GM21360 (cell line): ENCODE results near the gene CDH4.

ENCODE experiments used
- ATAC-seq: cut with Tn5 transposase; IDR thresholded peaks from one replicate; pipeline ENCODE4 v1.9.1; 2021; ENCODE audit warnings: mild to moderate bottlenecking, moderate library complexity; ENCODE audit not compliant: unreplicated experiment

CDH4 gene

DNA sequence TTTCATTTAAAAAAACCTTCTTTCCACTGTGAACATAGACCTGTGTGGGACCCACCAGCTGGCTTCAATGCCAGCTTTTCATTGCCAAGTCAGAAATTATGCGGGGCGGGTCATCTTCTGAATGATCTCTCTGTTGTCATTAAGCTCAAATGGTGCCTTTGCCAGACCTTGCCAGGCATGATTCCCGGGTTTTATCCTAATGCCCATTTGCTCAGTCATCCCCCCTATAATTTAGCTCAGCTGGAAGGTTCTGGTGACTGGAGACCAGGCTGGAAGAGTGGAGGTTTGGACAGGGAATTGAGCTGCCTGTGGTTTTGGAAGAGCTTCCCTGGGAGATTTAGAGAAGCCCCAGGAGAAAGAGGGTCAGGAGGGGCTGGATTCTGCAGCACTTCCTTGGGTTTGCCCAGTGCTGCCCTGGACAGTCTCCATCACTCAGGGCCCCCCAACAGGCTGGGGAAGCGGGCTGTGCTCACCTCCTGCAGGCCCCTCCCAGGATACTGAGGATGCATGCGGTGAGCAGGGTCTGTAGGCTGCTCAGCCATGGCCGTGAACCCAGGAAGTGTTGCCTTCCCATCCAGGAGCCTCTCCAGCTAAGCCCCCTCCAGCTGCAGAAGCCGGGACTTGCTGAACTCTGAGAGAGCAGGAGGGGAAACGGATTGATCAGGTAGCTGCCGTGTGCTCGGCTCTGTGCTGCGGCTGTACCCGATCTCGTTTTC, 273.0 kb downstream of the CDH4 start:
- no peak for ATAC-seq

DNA sequence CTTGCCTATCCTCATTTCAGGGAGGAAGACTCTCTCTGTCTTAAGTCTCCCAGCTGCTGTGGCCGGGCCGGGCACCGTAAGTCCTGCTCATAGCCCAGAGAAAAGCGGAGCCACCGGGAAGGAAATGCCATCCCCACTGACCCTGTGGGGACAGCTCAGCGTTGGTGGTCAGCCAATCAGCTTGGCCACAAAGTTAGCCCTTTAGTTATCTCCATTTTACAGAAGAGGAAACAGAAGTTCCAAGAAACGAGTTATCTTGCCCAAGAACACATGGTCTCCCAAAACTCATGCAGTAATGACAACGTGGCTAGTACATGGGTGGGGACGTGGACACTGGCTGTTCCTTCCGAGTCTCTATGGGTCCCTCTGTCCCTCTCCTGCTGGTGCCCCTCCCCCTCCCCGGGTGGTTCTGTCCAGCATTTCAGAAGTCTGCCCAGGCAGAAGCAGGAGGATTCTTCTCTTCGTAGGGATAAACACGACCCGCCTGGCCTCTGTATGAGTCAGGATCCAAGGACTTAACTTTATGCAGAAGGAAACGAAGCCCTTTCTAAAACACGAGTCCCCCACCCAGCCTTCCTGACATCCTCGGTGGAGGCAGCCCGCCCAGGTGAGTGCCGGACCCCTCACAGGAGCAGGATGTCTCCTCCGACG, 273.8 kb downstream of the CDH4 start:
- no peak for ATAC-seq

DNA sequence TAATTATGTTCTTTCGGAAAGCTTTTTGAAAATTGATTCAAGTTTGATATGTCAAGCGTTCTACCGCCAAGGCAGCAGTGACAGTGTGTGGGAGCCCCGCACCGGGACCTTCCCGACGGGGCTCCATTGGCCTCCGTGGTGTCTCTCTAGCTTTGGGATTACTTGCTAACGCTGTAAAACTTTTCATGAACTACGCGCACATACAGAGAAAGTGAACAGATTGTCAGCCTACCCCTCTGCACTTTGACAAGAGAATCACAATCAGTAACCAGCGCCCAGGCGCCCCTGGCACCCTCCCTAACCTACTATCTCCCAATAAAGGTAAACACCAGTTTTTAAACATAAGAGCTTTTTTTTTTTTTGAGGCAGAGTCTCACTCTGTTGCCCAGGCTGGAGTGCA, 274.8 kb downstream of the CDH4 start:
- no peak for ATAC-seq

DNA sequence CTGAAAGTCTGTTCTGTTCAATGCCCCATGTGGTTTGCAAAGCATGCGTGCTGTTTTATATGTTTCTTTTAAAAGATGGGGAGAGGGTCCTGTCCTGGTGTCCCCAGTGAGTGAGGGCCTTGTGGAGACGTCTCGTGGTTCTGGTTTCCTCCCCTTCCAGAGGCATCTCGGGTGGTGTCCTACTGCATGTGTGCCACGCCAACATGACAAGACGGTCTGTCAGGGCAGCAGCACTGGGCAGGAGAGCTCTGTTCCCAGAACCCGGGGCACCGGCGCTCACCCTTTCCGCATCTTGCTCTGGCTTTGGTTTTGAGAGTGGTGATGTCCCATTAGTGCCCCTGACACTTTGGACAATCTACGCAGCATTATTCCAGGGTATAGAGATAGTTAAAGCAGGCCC, 275.6 kb downstream of the CDH4 start:
- no peak for ATAC-seq

DNA sequence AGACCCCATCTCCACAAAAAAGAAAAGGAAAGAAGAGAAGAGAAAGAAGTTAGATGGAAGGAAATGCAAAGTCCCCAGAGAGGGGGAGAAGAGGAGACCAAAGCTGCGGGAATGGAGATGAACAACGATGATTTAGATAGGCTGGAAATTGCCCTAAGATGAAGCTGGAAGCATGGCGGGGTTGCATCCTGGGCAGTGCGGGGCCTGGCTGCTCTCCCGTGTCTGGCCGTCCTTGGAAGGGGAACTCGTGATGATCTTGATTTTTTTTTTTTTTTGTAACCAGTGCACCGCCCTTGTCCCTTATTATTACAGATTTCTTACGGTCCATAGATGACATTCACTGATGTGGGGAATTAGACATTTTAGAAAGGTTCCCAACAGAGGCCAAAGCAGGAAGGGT, 276.5 kb downstream of the CDH4 start:
- ATAC-seq, result no peak

DNA sequence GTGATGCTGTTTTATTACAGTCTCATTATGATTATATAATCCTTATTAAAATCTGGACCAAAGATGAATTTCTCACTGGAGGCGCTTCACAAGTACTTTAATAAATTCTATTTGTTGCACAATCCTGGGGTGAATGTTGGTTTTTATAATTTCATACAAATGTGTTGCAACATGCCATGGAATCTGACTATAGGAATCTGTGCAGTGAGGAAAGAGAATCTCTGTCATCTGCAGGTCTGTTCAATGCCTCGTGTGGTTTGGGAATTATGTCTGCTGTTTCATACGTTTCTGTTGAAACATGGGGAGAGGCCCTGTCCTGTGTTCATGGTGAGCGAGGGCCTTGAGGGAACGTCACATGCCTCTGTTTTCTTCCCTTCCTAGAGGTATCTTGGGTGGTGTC, 277.3 kb downstream of the CDH4 start:
- ATAC-seq, result no peak

DNA sequence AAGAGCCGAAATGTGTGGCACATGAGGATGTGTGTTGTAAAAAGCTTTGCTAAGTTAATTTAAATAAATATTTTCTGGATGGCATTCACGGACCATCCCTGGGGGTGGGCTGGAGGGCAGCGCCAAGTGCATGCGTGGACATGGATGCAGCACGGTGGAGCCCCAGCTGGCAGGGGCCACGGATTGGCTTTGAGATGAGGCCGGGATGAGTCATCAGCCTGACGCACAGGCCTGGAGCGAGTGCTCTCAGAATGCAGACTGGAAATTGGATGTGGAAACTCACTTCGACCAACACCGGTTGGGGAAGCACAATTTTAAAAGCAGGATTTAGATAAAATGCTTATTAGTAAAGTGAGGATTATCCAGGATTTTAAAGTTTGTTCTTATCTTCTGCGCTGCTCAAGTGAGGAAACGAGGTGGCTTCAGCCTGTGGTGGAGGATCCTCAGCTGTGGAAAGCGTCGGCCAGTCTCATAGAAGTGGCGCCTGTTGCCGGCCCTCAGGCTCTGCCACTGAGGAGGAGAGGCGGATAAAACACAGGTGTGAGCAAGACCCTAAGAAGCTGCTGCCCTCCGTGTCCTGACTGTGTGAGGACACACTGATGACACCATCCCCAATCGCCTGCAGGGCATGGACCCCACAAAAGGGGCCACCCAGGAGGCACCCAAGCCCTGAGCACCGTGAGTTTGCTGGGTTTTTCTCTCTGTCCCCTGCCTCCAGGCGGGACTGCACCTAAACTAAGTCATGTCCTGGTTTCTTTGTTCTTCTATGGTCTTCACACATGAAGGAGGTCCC, 279.7 kb downstream of the CDH4 start:
- ATAC-seq, result no peak

DNA sequence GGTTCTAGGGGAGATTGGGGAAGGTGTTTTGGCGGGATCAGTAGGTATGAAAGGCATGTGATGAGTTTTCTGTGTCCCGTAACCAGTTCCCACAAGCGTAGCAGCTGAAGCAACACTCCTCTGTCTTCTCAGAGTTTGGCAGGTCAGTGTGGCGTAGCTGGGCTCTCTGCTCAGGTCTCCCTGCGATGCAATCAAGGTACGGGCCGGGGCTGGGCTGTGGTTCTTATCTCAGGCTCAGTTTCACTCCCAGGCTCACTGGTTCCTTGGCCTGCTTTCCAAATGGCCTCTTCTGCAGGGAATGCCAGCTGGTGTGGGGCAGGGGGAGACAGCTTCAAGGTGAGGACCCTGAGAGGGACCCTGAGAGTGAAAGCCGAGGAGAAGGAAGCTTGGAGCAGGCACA, 280.7 kb downstream of the CDH4 start:
- ATAC-seq, result no peak

DNA sequence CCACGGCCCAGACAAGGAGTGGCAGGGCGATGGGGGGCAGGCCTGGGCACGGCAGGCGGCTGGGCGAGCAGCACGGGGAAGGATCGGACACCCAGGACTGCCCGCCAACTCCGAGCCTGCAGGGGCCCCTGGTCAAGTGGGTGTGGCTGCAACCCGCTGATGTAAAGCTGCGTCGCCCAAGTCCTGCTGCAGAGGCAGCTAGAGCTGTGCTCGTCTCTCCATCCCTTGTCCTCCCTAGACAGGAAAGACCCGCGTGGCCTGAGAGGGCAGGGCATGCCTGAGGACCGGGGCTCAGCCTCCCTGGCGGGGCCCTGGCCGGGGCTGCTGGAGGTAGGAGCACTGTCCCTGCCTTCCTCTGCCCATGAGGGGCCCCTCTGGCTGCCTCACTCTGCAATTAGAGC, 281.2 kb downstream of the CDH4 start:
- ATAC-seq, result no peak

DNA sequence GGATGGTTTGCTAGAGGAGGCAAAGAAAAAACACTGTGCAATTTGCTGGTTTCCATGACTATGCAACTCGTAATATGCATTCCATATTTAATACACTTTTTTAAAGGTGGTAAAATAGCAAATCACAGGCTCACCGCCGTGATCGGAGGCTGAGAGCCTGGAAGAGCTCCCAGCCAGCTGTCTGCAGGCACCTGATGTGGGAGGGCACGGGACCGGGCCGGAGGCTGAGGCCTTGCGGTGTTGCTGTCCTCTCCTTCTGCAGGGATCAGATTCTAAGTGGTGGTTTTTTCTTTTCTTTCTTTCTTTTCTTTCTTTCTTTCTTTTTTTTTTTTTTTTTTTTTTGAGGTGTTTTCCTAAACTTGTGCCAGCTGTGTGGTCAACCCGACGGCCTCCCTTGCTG, 282.3 kb downstream of the CDH4 start:
- ATAC-seq, result no peak

DNA sequence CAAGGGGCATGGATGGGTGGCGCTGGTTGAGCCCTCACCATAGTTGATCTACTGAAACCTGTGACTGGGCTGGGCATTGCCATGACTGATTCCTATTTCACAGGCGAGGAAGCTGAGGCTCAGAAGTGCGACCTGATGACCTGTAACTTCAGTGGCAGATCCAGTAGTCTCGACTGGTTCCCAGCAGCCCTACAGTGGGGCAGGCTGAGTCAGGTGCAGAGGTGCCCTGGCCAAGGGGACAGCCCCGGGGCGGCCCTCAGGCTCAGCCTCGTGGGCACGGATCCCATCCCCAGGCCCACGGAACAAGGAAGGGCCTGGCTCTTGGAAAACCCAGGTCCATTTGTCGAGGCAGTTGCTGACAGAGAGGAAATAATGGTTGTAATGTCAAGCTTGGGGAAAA, 283.0 kb downstream of the CDH4 start:
- no peak for ATAC-seq

DNA sequence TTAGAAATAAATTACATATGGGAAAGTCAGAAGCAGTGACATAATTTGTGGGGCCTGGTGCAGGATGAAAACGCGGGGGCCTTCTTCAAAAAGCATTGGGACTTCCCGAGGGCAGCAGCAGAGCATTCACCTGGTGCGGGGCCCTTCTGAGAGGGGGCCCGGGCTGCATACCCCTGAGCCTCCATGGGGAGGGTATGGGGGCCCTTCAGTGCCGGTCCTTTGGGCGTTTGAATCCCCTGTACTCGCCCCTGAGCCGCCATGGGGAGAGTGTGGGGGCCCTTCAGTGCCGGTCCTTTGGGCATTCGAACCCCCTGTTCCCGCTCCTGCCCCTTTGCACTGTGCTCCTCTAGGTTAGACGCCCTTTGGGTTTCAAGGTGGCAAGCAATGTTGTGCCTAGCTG, 283.5 kb downstream of the CDH4 start:
- no peak for ATAC-seq

DNA sequence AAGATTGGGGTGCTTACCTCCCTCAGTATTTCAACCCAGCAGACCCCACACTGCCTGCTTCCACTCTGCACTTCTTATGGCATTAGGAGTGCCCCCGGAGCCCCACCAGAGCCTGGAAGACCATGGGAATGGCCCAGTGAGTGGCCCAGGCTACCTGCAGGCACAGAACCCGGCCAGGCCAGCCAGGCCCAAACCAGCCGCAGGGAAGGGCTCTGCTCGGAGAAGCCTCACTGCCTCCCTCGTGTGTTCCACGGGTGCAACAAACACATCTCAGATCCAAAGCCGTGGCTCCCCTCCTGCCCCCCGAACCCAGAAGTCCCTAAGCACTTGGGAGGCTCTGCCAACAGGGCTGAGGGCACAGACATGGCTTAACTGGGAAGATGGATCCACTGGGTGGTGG, 283.9 kb downstream of the CDH4 start:
- no peak for ATAC-seq

DNA sequence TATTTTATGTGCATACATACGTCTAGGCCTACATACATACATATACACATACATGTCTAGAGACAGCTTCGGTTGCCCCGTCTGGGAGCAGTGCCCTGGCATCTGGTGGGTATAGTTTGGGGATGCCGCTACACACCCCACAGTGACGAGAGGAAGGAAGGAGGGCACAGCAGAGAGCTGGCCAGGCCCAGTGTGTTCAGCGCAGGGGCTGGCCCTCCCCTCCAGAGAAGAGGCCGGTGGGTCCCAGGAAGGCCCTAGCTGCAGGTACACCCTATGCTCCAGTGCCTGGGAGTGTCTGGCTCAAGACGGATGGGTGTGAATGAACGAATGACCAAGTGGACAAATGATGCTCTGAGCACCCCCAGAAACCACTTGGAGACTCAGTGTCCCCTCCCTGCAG, 284.6 kb downstream of the CDH4 start:
- ATAC-seq, result no peak

DNA sequence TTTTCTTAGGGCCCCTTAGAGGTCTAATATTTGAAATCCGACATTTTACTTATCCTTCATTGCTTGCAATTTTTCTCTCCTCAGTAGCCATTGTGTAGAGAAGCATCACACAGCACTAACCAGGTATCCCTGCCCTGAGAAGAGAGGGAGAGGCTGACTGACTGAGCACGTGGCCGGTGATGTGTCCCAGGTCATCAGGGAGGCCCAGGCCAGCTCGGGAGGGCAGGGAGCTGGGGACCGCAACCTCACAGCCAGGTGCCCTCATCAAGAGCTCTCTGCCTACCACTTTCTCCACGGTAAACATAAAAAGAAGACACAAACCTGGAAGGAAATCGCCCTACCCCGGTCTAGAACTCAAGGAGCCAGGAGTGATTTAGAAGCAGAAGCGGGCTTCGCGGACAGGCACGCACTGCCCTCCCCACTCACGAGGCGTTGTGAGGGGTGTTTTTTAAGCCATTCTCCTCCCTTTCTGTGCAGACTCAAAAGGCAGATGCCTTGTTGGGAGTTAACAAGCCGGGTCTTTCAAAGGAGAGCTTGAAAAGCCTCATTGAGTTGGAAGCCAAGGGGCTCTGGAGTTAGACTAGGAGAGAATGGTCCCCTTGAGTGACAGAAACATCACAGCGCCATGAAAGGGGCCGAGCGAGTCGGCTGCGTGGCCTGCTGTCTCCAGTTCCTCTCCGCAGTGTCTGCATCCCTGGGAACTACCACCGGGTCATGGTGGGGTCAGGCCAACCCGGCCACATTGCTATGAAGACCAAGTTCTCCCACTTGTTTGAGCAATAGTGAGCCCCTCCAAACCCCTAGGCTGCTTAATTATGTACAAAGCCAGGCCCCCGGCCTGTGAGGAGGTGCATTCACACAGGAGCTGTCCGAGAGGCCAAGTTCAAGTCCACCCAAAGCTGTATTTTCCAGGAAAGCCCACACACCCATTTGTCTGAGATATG, 285.4 kb downstream of the CDH4 start:
- no peak for ATAC-seq

DNA sequence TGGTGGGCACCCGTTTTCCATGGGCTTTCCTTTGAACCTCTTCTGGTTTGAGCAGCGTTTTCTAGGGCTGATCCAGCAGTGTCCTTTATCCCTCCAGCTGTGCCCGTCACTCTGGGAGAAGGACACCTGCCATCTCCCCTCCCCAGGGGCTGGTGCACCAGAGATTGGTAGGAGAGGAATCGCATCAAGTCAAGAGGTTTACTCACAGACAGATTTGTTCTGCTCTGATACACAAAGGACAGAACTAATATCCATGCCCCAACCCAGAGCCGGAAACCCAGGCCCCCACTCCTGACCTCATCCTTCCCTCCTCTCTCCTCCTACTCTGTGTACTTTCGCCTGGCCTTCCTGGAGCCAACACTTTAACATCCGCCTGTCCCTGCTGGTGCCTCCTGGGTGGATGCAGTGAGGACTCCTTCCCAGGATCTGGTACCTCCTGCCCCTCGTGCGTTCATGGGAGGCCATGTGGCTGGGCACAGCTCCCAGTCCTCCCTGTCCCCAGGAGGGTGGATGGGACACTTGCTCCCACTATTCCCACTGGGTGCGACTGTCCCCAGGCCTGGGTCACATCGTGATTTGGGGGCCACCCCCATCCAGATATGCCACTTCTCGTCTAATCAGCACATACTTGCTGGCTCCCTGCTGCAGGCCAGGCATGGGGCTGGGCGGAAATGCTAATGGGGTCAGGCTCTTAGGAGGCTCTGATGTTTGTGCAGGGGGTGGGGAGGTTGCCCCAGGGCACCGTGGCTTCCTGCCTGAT, 286.3 kb downstream of the CDH4 start:
- ATAC-seq, result no peak

DNA sequence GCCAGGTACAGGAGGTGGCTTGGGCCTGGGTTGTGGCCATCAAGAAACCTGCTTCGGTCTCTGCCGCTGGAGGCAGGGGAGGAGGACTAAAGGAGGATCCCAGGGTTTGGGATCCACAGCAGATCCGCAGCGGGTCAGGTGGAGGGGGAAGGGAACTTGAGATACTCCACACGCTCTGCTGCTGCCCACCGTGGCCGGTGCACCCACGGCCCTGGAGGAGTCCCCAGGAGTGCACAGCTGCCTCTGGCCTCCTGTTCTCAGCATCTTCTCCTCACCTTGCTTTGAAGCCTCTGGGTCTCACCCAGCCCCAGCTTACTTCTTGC, 286.8 kb downstream of the CDH4 start:
- ATAC-seq, result no peak

DNA sequence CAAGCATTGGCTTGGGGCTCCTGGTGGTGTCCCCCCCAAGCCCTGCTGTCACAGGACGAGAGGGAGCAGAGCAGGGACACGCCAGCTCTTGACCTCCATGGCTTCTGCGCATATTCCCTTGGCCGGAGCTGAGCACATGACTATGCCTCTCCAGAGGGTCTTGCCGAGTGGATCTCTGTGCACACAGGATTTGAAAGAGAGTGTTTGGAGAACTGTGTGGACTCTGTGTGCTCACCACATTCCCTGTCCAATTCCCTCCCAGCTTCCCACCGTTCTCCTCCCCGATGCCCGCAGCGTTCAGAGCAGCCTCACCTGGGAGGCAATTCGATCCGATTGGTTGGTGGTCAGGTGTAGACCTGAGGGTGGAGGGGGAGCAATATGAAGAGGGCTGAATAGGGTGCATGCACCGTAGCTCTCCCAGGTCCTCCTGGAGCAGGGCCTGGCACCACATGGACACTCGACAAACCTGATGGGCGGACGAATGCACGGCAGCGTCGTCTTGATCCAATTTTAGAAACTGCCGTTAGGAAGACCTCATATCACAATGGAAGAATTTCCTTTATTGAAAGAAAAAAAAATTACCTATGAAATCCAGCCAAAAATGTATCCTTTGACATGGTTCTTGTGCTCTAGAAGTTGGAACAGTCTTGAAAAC, 287.8 kb downstream of the CDH4 start:
- no peak for ATAC-seq

DNA sequence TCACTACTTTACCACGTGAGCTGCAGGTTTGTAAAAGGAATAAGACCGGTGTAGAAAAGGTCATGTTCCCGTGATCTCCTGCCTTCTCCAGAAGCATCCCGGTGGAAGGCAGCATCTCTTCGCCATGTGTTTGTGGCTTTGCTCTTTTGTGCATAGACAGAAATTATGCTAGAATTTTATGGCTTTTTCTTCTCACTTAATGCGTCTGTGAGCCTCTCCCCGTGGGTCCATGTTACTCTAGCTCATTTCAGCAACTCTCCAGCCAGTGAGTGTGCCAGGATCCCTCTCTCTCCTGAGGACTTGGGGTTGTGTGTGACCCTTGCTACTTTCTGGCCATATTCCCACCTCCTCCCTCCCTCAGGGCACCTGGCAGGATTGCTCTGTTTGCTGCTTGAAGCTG, 289.5 kb downstream of the CDH4 start:
- ATAC-seq, result no peak

DNA sequence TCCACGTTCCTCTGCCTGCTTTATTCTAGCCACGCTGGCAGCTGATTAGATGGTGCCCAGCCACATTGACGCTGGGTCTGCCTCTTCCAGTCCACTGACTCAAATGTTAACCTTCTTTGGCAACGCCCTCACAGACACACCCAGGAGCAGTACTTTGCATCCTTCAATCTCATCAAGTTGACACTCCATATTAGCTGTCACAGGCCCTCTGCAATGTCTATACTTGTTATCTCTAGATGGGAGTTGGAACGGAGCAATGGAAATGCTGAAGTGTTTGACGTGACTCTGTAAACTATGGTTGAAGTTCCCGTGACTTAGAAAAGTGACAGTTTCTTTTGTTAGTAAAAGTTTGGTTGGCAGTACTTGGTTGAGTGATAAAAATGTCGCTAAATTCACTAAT, 291.0 kb downstream of the CDH4 start:
- no peak for ATAC-seq
